ENCODE measurements around the gene LCAT.

Gene LCAT

DNA sequence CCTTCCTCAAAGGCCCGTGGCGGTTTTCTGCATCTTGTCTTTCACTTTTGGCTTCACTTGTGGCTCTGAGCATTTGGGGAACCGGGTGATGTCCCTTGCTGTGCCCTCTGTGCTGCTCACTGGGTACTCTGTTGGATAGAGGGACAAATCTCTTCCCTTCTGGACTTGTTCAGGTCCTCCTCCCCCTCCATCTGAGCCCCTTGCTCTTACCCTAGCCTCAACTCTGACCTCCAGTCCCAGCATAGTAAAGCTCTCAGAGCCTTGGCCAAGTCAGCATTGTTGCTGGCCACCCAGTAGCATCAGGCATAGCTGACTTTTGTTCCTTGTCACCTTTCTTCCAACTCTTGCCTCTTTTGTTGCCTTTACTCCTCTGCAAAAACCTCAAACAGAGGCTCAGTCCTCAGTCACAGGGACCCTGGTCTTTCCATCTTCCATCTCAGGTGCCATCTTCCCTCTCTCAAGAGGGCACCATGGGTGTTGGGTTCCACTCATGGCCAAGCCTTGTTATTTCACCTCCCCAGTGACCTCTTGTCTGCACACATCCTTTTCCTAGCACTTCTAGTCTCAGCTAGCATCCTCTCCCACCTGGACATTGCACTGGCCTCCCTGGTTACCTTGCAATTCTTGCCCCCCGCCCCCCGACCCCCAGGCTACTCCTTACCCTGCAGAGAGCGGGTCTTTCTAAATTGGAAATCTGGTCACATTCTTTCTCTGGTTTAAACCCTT lies 6.9 kb downstream of the LCAT start:
- Histone ChIP-seq H3K4me1 (ENCODE audit: insufficient read depth, low read length, poor library complexity, severe bottlenecking) (peaks cover 24% of the 10 kb centered on the region), H3F3A (ENCODE audit: low read depth) (no peaks in the 10 kb centered on the region; the same call in 1 of the 2 replicates), H2AFZ (ENCODE audit: low read length) (peak overlapping the region; percentile 65), H3K4me3 (ENCODE audit: low read length, poor library complexity, severe bottlenecking) (peak overlapping the region; percentile 80), H4K20me1 (ENCODE audit: insufficient read depth, low read length, poor library complexity, severe bottlenecking) (peaks cover 7% of the 10 kb centered on the region), H3K9ac (ENCODE audit: low read depth, low read length, poor library complexity, severe bottlenecking) (peak overlapping the region; percentile 96), H3K9me3 (ENCODE audit: insufficient read depth, low read depth, low read length) (no peaks in the 10 kb centered on the region), H3K36me3 (ENCODE audit: insufficient read depth, low read length) (no peaks in the 10 kb centered on the region; the same call in 1 of the 2 replicates), H3K9me2 (replicated peaks; ENCODE audit: low read depth, low read length) (no peaks in the 10 kb centered on the region), H3K4me2 (ENCODE audit: low read depth, low read length, poor library complexity, severe bottlenecking) (peak overlapping the region; percentile 84), H3K27me3 (ENCODE audit: insufficient read depth, low read length, poor library complexity, severe bottlenecking) (no peaks in the 10 kb centered on the region), H3K79me2 (ENCODE audit: insufficient read depth, low read length) (peaks cover 30% of the 10 kb centered on the region)
- TF ChIP-seq, protein P1, sequence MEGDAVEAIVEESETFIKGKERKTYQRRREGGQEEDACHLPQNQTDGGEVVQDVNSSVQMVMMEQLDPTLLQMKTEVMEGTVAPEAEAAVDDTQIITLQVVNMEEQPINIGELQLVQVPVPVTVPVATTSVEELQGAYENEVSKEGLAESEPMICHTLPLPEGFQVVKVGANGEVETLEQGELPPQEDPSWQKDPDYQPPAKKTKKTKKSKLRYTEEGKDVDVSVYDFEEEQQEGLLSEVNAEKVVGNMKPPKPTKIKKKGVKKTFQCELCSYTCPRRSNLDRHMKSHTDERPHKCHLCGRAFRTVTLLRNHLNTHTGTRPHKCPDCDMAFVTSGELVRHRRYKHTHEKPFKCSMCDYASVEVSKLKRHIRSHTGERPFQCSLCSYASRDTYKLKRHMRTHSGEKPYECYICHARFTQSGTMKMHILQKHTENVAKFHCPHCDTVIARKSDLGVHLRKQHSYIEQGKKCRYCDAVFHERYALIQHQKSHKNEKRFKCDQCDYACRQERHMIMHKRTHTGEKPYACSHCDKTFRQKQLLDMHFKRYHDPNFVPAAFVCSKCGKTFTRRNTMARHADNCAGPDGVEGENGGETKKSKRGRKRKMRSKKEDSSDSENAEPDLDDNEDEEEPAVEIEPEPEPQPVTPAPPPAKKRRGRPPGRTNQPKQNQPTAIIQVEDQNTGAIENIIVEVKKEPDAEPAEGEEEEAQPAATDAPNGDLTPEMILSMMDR (conservative IDR thresholded peaks at IDR 0.05; ENCODE audit: low read length) = no peak
- TF ChIP-seq EZH2phosphoT487 (IDR thresholded peaks at IDR 0.05; ENCODE audit: borderline replicate concordance) = no peak

DNA sequence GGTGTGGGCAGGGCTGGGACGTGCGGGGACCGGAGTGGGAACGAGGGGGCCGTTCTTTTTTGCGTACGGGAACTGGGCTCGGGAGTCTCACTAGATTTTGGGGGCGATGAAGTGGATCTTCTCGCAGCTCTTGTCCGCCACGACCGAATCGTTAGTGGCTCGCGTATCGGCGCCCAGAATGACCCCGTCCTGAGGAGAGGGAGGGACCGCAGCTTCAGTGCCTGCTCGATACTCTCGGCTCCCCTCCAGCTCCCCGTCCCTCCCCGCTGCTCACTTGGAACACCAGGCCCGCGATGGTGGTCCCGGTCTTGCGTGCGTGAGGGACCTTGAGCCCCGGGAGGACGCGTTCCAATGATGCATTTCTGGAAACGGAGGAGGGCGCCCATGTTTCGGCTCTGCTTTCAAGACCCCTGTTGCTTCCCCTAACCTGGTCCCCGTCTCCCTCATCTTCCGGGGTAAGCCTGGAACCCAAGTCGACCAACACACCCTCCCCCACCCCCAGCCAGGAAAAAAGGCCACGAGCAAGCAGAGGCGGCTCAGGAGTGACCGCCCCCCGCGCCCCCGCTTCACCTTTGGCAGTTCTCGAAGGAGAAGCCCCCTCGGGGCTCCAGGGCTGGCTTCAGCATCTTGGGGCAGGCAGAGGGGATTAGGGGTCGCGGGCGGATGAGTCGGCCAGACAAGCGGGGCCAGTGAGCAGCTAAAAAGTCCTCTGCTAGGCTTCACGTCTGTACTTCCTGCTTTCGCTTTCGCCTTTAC lies 7.6 kb downstream of the LCAT start, which contains the start of gene PSMB10:
Gene PSMB10, minus strand, starts transcription at position 727 of the 756 bp plus-strand sequence. Its CDS starts 101 bp downstream, at position 626.
- no peaks in the 10 kb centered on the region; the same call in 1 of the 2 replicates for H3K36me3 ChIP-seq (ENCODE audit: insufficient read depth, low read length)
- H3K4me1 ChIP-seq (ENCODE audit: insufficient read depth, low read length, poor library complexity, severe bottlenecking) = peaks cover 17% of the 10 kb centered on the region
- H3K4me3 ChIP-seq (ENCODE audit: low read length, poor library complexity, severe bottlenecking) = peak within 1 kb of the TSS; percentile 80
- peaks cover 30% of the 10 kb centered on the region for H3K79me2 ChIP-seq (ENCODE audit: insufficient read depth, low read length)
- H4K20me1 ChIP-seq (ENCODE audit: insufficient read depth, low read length, poor library complexity, severe bottlenecking) = peaks cover 7% of the 10 kb centered on the region
- peak within 1 kb of the TSS; percentile 96 for H3K9ac ChIP-seq (ENCODE audit: low read depth, low read length, poor library complexity, severe bottlenecking)
- no peaks in the 10 kb centered on the region for H3K9me3 ChIP-seq (ENCODE audit: insufficient read depth, low read depth, low read length)
- no peaks in the 10 kb centered on the region for H3K9me2 ChIP-seq (replicated peaks; ENCODE audit: low read depth, low read length)
- no peaks in the 10 kb centered on the region; the same call in 1 of the 2 replicates for H3F3A ChIP-seq (ENCODE audit: low read depth)
- H3K4me2 ChIP-seq (ENCODE audit: low read depth, low read length, poor library complexity, severe bottlenecking) = peak within 1 kb of the TSS; percentile 84
- TF ChIP-seq, protein P1 (conservative IDR thresholded peaks at IDR 0.05; ENCODE audit: low read length) = no peak
- no peak for TF ChIP-seq EZH2phosphoT487 (IDR thresholded peaks at IDR 0.05; ENCODE audit: borderline replicate concordance)
- H2AFZ ChIP-seq (ENCODE audit: low read length) = peak within 1 kb of the TSS; percentile 65
- no peaks in the 10 kb centered on the region for H3K27me3 ChIP-seq (ENCODE audit: insufficient read depth, low read length, poor library complexity, severe bottlenecking)

DNA sequence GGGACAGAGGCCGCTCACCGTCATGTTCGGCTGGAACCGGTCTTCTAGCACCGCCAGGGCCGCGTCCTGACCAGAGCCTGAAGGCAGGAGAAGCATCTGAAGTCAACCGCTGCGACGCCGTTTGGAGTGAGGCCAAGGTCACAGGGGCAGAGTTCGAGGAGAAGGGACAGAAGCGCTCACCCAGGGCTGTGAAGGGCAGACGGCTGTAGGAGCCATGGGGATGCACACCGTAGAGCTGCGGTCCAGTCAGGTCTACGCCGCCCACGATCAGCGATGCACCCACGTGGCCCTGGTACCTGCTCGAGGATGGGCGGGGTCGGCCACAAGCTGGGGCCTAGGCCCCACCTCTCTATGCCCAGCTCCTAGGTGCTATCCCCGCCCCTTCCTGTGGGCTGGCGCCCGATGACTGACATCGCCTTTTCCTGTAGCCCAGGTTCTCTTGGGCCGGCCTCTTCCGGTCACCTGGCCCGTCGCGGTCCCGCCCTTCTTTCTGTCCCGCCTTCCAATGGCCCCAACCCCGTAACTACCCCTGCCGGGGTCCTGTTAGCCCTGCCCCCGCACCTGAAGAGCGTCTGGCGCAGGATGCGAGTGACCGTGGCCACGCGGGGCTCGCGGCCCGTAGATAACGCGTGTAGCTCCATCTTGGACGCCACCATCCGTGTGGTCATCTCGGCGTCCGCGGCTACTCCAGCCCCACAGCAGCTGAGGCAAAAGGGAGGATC lies 8.4 kb downstream of the LCAT start:
- H3K79me2 ChIP-seq (ENCODE audit: insufficient read depth, low read length) = peaks cover 30% of the 10 kb centered on the region
- H3K27me3 ChIP-seq (ENCODE audit: insufficient read depth, low read length, poor library complexity, severe bottlenecking) = no peaks in the 10 kb centered on the region
- H3K9me3 ChIP-seq (ENCODE audit: insufficient read depth, low read depth, low read length) = no peaks in the 10 kb centered on the region
- H3K9me2 ChIP-seq (replicated peaks; ENCODE audit: low read depth, low read length) = no peaks in the 10 kb centered on the region
- no peak for TF ChIP-seq EZH2phosphoT487 (IDR thresholded peaks at IDR 0.05; ENCODE audit: borderline replicate concordance)
- TF ChIP-seq, protein P1 (conservative IDR thresholded peaks at IDR 0.05; ENCODE audit: low read length) = no peak
- H4K20me1 ChIP-seq (ENCODE audit: insufficient read depth, low read length, poor library complexity, severe bottlenecking) = peaks cover 7% of the 10 kb centered on the region
- H3K9ac ChIP-seq (ENCODE audit: low read depth, low read length, poor library complexity, severe bottlenecking) = peak overlapping the region; percentile 96
- peak overlapping the region; percentile 84 for H3K4me2 ChIP-seq (ENCODE audit: low read depth, low read length, poor library complexity, severe bottlenecking)
- H3F3A ChIP-seq (ENCODE audit: low read depth) = no peaks in the 10 kb centered on the region; the same call in 1 of the 2 replicates
- H2AFZ ChIP-seq (ENCODE audit: low read length) = peak overlapping the region; percentile 65
- no peaks in the 10 kb centered on the region; the same call in 1 of the 2 replicates for H3K36me3 ChIP-seq (ENCODE audit: insufficient read depth, low read length)
- peaks cover 14% of the 10 kb centered on the region for H3K4me1 ChIP-seq (ENCODE audit: insufficient read depth, low read length, poor library complexity, severe bottlenecking)
- H3K4me3 ChIP-seq (ENCODE audit: low read length, poor library complexity, severe bottlenecking) = peak overlapping the region; percentile 80

Data from Loucy (cell line).